Endothelial cell (in vitro differentiated cells): ENCODE measurements around the gene NOD2. TPM values are rescaled to one million over a fixed set of nuclear protein-coding genes. Genes with fewer than 3 reads are reported as not detected.

ENCODE experiments used
- DNase-seq: peaks from one replicate; pipeline ENCODE4 v3.0.0; 2021; ENCODE audit warnings: low spot score
- H3K27ac Mint-ChIP-seq: one replicate; pipeline ENCODE4 v1.8.0; 2021; ENCODE audit warnings: mixed read lengths, inconsistent platforms; ENCODE audit not compliant: unreplicated experiment
- H3K27me3 Mint-ChIP-seq: one replicate; pipeline ENCODE4 v1.8.0; 2021; ENCODE audit warnings: mild to moderate bottlenecking, moderate library complexity, mixed read lengths, inconsistent platforms; ENCODE audit not compliant: unreplicated experiment
- H3K36me3 Mint-ChIP-seq: one replicate; pipeline ENCODE4 v1.8.0; 2021; ENCODE audit warnings: mild to moderate bottlenecking, low read depth, mixed read lengths, inconsistent platforms; ENCODE audit not compliant: unreplicated experiment
- H3K4me1 Mint-ChIP-seq: one replicate; pipeline ENCODE4 v1.8.0; 2021; ENCODE audit warnings: mild to moderate bottlenecking, mixed read lengths, inconsistent platforms; ENCODE audit not compliant: unreplicated experiment
- H3K4me3 Mint-ChIP-seq: one replicate; pipeline ENCODE4 v1.8.0; 2021; ENCODE audit warnings: mild to moderate bottlenecking, mixed read lengths, inconsistent platforms; ENCODE audit not compliant: unreplicated experiment
- H3K9me3 Mint-ChIP-seq: one replicate; pipeline ENCODE4 v1.8.0; 2021; ENCODE audit warnings: mixed read lengths, inconsistent platforms; ENCODE audit not compliant: unreplicated experiment
- CTCF ChIP-seq: fragments of 200-600 bp; sonication (generic); IDR thresholded peaks from one replicate; pipeline ENCODE4 v1.5.0; 2021; ENCODE audit warnings: antibody characterized with exemption; ENCODE audit not compliant: unreplicated experiment
- total RNA-seq: library from RNA; stranded (reverse); fragmentation: NEBNext Ultra II Directional; extraction: Animal tissue kit (Norgen Biotek cat#: 25700); gene quantifications from one replicate; pipeline ENCODE4 v1.2.1, GENCODE V29; 2021; ENCODE audit not compliant: unreplicated experiment

The NOD2 gene
- total RNA-seq, 1 donor from 2014 or later: 0.51 TPM

- H3K27ac Mint-ChIP-seq: peak overlapping the region; percentile 67
- TF ChIP-seq CTCF: no peak
Measured at GRCh38 chr16:50741225-50741780, 47.9 kb downstream of the NOD2 start.

GRCh38 chr16:50741781-50742575, 48.6 kb downstream of the NOD2 start, which contains the start of gene CYLD:
TSS of gene CYLD (plus strand) at chr16:50742086. CDS start at chr16:50749699, 7,613 bp downstream.
- Mint-ChIP-seq H3K4me3 (peak within 1 kb of the TSS; percentile 91), H3K36me3 (peaks cover 5% of the 10 kb centered on the region), H3K4me1 (peaks cover 18% of the 10 kb centered on the region), H3K27me3 (peaks cover 7% of the 10 kb centered on the region), H3K27ac (peak within 1 kb of the TSS; percentile 79), H3K9me3 (no peaks in the 10 kb centered on the region)
- TF ChIP-seq CTCF: no peak
- DNase-seq: peak; percentile 99

More at GRCh38 chr16:50741225-50741780, 47.9 kb downstream of the NOD2 start:
- H3K9me3 Mint-ChIP-seq: no peaks in the 10 kb centered on the region
- DNase-seq: no peak
- H3K27me3 Mint-ChIP-seq: peaks cover 7% of the 10 kb centered on the region
- peak overlapping the region; percentile 91 for H3K4me3 Mint-ChIP-seq
- H3K4me1 Mint-ChIP-seq: peaks cover 18% of the 10 kb centered on the region
- peaks cover 5% of the 10 kb centered on the region for H3K36me3 Mint-ChIP-seq

GRCh38 chr16:50742576-50743200, 49.3 kb downstream of the NOD2 start:
- DNase-seq: peak; percentile 17
- H3K4me3 Mint-ChIP-seq: peak overlapping the region; percentile 91

GRCh38 chr16:50743581-50744225, 50.3 kb downstream of the NOD2 start:
- H3K36me3 Mint-ChIP-seq: peaks cover 5% of the 10 kb centered on the region
- peak overlapping the region; percentile 91 for H3K4me3 Mint-ChIP-seq
- H3K9me3 Mint-ChIP-seq: no peaks in the 10 kb centered on the region
- H3K27ac Mint-ChIP-seq: no peak overlapping the region
- no peak for TF ChIP-seq CTCF
- peaks cover 14% of the 10 kb centered on the region for H3K4me1 Mint-ChIP-seq
- H3K27me3 Mint-ChIP-seq: peaks cover 2% of the 10 kb centered on the region
- no peak for DNase-seq

More at GRCh38 chr16:50742576-50743200, 49.3 kb downstream of the NOD2 start:
- Mint-ChIP-seq H3K4me1 (peaks cover 18% of the 10 kb centered on the region), H3K27ac (peak overlapping the region; percentile 79), H3K27me3 (peaks cover 7% of the 10 kb centered on the region), H3K36me3 (peaks cover 5% of the 10 kb centered on the region), H3K9me3 (no peaks in the 10 kb centered on the region)
- TF ChIP-seq CTCF: no peak
